Subcutaneous adipose tissue (tissue), 4 donors: Measurements from ENCODE around the gene ZNF335. TPM values are rescaled to one million over a fixed set of nuclear protein-coding genes. Genes with fewer than 3 reads are reported as not detected.

ENCODE experiments used
- total RNA-seq, 4 donors: library from RNA; depleted of rRNA; stranded (reverse); fragments of >200 nt; gene quantifications; one replicate each; pipeline ENCODE4 v1.1.0, GENCODE V29; 2016
- TF ChIP-seq, protein P1 (sequence below): fragments of 450-650 bp; IDR thresholded peaks from one replicate; pipeline ENCODE4 v1.5.1; 2016; ENCODE audit warnings: low read depth, mild to moderate bottlenecking, control low read depth, antibody characterized with exemption, moderate library complexity

Gene ZNF335
- total RNA-seq, 4 donors from 2014 or later = 9.9 to 21.1 (median 13.7) TPM

DNA sequence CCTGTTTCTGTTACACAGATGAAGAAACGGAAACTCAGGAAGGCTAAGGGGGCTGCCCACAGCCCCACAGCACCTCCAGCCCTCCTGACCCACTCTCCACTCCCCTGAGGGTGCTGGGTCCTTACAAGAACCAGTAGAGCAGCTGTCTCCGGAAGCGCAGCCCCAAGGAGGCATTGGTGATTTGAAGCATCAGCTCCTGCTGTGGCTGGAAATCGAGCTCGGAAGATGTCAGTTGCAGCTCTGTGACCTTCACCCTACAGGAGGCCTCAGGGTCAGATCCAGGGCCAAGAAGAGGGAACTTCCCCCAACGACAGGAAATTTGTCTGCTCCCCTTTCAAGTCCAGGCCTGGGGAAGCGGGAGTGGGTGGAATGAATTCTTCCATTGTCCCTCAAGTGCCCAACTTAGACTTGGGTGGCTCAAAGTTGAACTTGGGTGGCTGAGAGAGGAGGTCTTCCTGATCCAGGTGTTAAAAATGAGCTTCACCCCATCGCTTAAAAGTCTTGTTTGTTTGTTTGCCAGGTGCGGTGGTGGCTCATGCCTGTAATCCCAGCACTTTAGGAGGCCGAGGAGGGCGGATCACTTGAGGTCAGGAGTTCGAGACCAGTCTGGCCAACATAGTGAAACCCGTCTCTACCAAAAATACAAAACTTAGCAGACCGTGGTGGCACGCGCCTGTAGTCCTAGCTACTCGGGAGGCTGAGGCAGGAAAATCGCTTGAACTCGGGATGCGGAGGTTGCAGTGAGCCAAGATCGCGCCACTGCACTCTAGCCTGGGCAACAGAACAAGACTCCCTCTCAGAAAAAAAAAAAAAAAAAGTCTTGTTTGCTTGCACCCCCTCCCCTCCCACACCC, 62.0 kb downstream of the ZNF335 start:
- TF ChIP-seq, protein P1, sequence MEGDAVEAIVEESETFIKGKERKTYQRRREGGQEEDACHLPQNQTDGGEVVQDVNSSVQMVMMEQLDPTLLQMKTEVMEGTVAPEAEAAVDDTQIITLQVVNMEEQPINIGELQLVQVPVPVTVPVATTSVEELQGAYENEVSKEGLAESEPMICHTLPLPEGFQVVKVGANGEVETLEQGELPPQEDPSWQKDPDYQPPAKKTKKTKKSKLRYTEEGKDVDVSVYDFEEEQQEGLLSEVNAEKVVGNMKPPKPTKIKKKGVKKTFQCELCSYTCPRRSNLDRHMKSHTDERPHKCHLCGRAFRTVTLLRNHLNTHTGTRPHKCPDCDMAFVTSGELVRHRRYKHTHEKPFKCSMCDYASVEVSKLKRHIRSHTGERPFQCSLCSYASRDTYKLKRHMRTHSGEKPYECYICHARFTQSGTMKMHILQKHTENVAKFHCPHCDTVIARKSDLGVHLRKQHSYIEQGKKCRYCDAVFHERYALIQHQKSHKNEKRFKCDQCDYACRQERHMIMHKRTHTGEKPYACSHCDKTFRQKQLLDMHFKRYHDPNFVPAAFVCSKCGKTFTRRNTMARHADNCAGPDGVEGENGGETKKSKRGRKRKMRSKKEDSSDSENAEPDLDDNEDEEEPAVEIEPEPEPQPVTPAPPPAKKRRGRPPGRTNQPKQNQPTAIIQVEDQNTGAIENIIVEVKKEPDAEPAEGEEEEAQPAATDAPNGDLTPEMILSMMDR = no peak

DNA sequence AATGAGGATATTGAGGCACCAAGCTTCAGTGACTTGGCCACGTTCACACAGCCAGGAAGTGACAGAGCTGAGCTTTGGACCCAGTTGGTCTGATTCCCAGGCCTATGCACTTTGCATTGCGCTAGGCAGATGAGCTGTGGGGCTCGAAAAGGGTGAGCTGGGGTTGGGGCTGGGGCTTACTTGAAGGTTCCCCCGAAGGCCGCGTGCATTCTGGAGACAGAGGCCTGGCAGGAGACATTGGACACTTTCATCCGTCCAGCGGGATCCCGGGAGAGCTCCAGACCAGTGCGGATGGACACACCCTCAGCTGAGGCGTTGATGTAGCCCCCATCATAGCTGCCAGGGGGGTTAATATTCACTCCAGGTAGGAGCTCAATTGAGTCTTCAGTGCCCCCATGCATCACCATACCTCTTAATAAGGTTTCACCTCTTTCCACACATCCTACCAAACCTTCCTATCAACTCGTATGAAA, 62.6 kb downstream of the ZNF335 start:
- TF ChIP-seq, protein P1 = no peak

DNA sequence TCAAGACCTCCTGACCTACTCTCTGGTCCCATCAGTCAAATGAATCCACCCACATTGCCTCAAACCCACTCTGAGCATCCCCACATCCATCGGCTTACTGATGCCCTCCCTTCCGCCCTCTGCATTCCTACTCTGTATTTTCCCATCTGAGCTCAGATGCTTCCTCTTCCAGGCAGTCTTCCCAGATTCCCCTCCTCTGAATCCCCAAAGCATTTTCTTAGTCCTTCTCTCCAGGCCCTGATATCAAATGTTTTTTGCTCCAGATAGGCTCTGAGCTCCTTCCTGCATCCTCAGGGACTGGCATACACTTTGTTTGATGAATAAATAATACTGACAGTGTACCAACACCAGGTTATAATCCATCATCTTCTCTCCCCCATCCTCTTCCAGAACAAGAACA, 63.9 kb downstream of the ZNF335 start:
- TF ChIP-seq, protein P1 = no peak

DNA sequence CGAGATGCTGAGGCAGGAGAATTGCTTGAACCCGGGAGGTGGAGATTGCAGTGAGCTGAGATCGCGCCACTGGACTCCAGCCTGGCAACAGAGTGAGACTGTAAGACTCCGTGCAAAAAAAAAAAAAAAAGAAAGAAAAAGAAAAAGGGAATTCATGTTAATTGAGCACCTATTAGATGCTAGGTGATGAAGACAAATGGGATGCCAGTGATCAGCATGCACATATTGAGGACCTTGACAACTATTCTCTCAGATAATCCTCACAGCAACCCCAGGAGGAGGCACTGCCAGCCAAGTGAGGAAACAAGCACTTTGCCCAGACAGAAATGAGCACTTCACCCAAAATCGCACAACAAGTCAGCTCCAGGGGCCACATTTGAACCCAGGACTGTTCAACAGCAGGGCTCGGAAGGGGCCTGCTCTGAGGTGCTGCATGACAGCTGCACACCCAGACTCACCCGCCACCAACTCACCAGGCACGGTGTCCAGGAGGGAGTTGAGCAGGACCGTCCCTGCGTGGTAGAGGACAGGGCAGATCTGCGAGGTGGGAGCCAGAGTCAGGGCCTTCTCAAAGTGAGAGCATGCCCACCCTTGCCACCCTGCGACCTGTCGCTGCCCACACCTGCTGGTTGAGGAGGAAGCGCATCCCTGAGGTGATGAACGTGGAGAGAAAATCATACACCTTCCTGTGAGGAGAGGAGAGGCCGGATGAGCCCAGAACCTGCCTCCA, 64.6 kb downstream of the ZNF335 start:
- TF ChIP-seq, protein P1 = no peak

DNA sequence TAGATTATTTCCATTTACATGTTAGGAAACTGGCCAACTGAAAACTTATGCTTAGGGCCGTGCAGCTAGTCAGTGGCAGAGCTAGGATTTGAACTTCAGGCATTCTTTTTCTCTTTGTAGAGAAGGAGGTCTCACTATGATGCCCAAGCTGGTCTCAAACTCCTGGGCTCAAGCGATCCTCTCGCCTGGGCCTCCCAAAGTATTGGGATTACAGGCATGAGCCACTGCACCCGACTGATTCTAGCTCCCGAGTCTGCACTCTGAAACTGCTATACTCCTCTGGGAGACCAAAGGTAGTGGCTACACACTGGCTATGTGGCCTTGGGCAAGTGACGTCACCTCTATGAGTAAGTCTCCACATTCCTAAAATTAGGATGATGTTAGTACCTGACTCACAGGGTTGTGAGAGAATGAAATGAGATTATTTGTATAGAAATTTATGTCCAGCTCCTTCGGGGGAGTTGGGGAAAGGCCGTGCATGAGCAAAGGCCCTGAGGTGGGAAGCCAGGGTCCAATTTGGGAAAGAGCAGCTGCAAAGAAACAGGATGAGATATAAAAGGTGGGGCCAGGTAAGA, 66.4 kb downstream of the ZNF335 start:
- TF ChIP-seq, protein P1 = no peak

DNA sequence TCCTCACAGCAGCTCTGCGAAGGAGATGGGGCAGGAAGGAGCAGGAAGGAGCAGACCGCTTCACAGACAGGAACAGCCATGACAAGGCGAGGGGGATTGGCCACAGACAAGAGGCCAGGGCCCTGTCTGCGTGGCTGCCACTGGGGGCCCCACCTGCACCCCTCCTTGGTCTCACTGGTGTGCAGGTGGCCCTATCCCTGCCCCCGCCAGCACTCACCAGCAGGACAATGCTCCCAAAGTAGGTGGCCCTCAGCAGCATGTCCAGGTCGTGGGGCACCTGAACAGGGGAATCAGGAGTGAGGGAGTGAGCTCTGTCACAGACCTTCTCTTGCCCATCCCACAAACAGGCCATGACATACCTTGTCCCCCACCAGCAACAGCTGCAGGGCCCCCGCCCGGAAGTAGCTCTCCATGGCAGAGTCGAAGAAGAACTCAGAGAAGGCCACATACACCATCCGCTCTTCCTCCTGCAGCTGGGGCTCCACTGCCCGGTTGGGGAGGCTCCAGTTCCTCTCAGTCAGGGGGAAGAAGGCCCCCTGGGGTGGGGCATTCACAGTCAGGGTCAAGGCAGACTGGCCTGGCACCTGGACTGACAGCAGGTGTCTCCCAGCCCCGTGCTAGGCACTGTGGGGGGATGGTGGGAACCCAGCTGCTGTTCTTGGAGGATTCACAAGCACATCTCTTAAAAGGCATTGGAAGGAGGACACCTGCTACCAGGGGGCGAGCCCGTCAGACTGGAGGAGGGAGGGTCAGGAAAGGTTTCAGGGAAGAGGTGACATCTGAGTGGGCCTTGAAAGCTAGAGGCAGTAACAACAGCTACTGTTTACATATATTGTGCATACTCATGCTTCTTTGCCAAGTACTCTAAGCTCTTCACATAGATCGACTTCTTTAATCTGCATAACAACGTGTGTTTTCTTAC, 67.2 kb downstream of the ZNF335 start:
- TF ChIP-seq, protein P1 = no peak
